Measurements from ENCODE around the gene RBM39. TPM values are rescaled to one million over a fixed set of nuclear protein-coding genes. Genes with fewer than 3 reads are reported as not detected.

The RBM39 gene
- total and polyA plus RNA-seq, 12 donors = 98.8 to 412 (median 124) TPM

DNA sequence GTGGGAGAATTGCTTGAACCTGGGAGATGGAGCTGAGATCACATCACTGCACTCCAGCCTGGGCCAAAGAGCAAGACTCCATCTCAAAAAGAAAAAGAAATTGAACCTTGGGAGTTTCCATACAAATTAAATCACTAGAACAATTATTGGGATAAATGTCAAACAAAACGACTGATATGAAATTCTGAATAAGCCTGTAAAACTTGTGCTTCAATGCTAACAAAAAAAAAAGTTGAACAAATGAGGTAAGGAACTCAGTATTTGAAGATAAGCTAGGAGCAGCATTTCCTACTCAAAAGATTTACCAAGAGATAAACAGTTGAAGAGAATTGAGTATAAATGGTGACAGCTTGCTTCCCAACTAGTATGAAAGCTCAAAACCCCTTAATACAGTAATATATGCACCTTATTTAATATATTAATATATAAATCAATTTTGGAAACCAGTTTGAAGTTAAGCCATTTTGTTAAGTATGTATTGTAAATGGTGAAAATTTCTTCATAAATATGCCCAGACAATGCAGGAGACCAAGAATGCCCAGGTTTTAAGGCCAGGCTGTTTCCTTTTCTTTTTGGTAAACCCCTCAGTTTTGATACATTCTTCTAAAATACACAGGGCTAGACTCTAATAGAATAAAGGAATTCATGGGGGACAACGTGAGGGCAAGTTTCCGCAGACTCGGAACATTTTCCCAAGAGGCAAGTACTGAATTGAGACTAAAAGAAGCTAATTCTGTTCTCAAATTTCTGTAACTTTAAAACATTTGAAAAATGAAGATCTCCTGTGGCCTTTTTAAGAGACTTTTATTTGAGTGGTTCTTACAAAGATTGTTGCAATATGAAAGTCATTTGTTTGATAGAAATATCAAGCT is 39.0 kb downstream of the RBM39 start:
- no peak overlapping the region for H3K4me3 ChIP-seq
- WGBS, 2 donors = 51 to 58% methylated on average over 4 of the region's 4 CpGs
- H3K27ac ChIP-seq = no peak overlapping the region
- no peaks in the 10 kb centered on the region for H3K27me3 ChIP-seq
- TF ChIP-seq, protein P1, sequence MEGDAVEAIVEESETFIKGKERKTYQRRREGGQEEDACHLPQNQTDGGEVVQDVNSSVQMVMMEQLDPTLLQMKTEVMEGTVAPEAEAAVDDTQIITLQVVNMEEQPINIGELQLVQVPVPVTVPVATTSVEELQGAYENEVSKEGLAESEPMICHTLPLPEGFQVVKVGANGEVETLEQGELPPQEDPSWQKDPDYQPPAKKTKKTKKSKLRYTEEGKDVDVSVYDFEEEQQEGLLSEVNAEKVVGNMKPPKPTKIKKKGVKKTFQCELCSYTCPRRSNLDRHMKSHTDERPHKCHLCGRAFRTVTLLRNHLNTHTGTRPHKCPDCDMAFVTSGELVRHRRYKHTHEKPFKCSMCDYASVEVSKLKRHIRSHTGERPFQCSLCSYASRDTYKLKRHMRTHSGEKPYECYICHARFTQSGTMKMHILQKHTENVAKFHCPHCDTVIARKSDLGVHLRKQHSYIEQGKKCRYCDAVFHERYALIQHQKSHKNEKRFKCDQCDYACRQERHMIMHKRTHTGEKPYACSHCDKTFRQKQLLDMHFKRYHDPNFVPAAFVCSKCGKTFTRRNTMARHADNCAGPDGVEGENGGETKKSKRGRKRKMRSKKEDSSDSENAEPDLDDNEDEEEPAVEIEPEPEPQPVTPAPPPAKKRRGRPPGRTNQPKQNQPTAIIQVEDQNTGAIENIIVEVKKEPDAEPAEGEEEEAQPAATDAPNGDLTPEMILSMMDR (IDR thresholded peaks at IDR 0.05) = no peak
- peaks cover 4 to 30% (median 16%) of the 10 kb centered on the region in 9 donors for H3K4me1 ChIP-seq
- intact Hi-C loops (cut with DNase I) = loop anchor here in 2 of 10 donors (5.0 to 10.0 kb wide), 2 partner anchors 39 to 238 kb away; partner anchors contain the start of gene RBM39 (in 1 of the 2)
- H3K9me3 ChIP-seq = no peaks in the 10 kb centered on the region
- no peak for DNase-seq
- H3K36me3 ChIP-seq = peaks cover 0 to 76% (median 48%) of the 10 kb centered on the region in 9 donors
- ATAC-seq = no peak

DNA sequence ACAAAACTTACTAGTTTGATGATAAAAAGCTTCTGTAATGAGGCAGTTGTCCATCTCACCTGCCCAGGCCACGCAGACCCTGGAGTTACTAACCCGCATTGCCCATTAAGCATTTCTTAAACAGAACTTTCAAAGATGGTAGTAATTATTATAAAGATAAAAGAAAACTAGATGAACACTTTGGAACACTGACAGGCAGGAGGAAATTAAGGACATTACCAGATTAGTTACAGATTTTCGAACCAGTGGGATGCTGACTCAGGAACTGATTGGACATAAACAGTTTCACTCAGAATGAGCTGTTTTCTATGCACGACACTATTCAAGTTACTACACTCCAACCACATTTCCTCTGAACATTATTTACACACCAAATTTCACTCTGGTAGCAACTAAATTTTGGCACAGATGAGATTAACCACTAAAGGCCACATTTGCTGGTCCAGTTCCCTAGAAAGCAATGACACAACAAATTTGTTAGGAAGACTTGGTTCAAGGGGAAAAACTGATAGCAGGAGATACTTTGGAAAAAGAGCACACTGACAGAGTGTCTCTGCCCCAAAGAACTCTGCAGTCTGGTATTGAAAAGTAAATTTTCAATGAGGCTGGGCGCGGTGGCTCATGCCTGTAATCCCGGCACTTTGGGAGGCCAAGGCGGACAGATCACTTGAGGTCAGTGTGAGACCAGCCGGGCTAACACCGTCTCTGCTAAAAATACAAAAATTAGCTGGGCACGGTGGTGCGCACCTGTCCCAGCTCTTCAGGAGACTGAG is 39.8 kb downstream of the RBM39 start:
- Histone ChIP-seq H3K27ac (no peak overlapping the region), H3K36me3 (peaks cover 0 to 69% (median 48%) of the 10 kb centered on the region in 9 donors), H3K27me3 (no peaks in the 10 kb centered on the region), H3K9me3 (no peaks in the 10 kb centered on the region), H3K4me3 (no peak overlapping the region), H3K4me1 (peaks cover 5 to 38% (median 22%) of the 10 kb centered on the region in 9 donors)
- intact Hi-C loops (cut with DNase I) = loop anchor here in 2 of 10 donors (5.0 to 10.0 kb wide), 2 partner anchors 40 to 237 kb away; partner anchors contain the start of gene RBM39 (in 1 of the 2)
- TF ChIP-seq, protein P1 (IDR thresholded peaks at IDR 0.05) = no peak
- no peak for DNase-seq
- WGBS, 2 donors = 74 to 81% methylated on average over 12 of the region's 12 CpGs
- ATAC-seq = no peak

DNA sequence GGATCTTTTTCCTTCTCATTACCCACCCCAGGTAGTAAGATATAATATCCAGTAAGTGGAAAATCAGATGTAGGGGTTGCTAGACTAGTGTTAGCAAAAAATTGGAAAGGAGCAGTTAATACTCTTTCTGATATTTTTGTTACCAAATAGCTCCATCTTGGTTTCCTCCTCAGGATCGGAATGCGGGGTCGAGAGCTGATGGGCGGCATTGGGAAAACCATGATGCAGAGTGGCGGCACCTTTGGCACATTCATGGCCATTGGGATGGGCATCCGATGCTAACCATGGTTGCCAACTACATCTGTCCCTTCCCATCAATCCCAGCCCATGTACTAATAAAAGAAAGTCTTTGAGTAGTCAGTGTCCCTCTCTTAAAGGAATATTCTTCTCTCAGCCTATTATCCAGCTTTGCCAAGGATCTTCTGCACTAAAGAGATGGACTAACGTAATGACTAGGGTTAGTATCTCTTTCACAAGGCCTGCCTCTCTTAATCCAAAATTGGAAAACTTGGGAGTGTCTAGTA is 41.4 kb downstream of the RBM39 start:
- DNase-seq = no peak
- TF ChIP-seq, protein P1 (IDR thresholded peaks at IDR 0.05) = no peak
- Histone ChIP-seq H3K4me1 (peaks cover 5 to 40% (median 22%) of the 10 kb centered on the region in 9 donors), H3K9me3 (no peaks in the 10 kb centered on the region), H3K27me3 (no peaks in the 10 kb centered on the region), H3K27ac (peak overlapping the region in 2 of 10 donors; percentile 90 to 95), H3K4me3 (peak overlapping the region in 2 of 10 donors; percentile 64 to 99), H3K36me3 (peaks cover 0 to 67% (median 43%) of the 10 kb centered on the region in 9 donors)
- intact Hi-C loops (cut with DNase I) = loop anchor here in 2 of 10 donors (5.0 to 10.0 kb wide), 2 partner anchors 42 to 236 kb away; partner anchors contain the start of gene RBM39 (in 1 of the 2)
- 91 to 92% methylated on average over 7 of the region's 7 CpGs for WGBS, 2 donors
- ATAC-seq = no peak
